Myometrial cell (primary cell): ENCODE measurements around the gene DIMT1. TPM values are rescaled to one million over a fixed set of nuclear protein-coding genes. Genes with fewer than 3 reads are reported as not detected.

ENCODE experiments used
- total RNA-seq: library from RNA; depleted of rRNA; stranded (reverse); fragments of >200 nt; gene quantifications from 2 replicates; pipeline ENCODE4 v1.2.3, GENCODE V29; 2015

DIMT1 gene
- total RNA-seq, result 36.5 and 64.3 TPM in 2 replicates

DNA sequence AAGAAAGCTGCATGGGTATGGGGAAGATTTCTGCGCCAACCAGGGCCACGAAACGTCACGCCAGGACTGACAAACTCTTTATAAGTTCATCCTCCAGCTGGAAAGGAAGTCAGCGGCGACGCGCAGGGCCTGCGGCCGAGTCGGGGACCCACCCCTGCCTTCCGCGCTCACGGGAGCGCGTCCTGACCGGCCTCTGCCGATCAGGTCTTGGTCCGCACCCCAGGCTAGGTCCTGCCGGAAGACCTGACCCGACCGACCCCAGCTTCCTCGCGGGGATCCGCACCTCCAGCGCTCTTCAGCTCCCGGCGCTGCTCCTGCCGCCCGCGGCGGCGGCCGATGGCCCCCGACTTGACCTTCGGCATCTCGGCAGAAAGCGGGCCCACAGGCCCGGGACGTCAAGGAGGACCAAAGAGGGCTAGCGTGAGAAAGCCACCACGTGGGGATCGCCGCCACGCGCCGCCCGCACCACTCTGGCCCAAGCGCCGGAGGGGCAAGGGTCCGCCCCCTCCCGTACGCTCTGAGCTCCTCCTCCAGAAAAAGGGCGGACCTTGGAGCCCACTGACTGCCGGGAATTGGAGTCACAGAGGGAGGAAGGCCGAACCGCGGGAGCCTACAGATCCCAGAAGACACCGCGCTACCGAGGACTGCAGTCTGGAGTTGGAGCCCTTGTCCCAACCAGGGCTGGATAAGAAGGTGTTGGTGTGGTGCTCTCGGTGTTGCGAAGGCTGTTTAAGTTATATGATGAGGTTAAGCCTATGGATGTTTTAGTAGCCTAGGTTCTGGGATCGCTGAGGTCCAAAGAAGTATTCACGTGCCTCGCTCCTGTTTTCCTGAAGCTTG is at the start of gene DIMT1:
Gene DIMT1 (minus strand): TSS at position 495 of the 840 bp plus-strand sequence. CDS start 133 bp downstream, at position 362.

DNA sequence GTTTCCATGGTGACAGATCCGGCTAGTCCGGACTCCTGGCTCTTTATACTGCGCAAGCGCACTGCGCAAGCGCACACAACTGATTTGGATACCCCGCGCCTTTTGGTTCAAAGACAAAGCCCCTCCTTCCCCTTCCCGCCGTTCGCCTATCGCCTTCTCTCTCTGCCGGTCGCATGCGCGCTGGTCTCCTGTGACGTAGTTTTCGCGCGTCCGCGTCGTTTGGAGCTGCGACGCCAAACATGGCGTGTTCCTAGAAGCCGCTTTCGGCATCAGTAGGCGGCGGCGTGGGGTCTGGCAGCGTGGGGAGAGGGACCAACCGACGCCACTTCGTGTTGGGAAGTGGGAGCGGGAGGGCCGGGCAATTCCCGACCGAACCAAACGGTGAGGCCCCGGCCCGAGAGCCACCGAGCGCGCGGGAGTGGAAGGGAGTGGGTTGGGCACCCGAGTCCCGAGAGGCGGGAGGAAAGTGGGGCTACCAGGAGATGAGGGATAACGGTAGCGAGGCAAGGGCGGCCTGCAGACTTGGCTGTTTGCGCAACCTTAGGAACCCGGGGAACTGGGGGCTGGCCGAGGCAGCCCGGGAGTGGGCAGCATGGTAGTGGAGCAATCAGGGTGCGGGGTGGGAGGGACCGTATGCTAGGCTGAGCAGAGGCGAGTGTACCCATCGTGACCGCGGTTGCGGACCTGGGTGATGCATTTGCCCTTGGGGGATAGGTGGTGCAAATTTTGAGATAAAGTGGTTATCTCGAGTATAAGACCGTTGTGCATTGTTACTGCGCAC is 9.0 kb upstream of the DIMT1 start, which contains the start of gene IPO11:
Gene IPO11 (plus strand): TSS at position 215 of the 781 bp plus-strand sequence. CDS start 24,517 bp downstream, outside the sequence.

Other genes with a start within 250 kb of the DIMT1 start
- 25.1 and 29.6 TPM in 2 replicates for gene KIF2A, start 97.7 kb downstream of the DIMT1 start, total RNA-seq
- 13.8 and 16.1 TPM in 2 replicates for gene IPO11, start 8.9 kb upstream of the DIMT1 start, total RNA-seq
- gene LRRC70, start 174.9 kb upstream of the DIMT1 start, total RNA-seq, result under 0.01 TPM in 1 of 2 replicates, not detected in the other